ENCODE measurements around the gene HOXA1.

HOXA1 gene

GRCh38 chr7:27112361-27112760, 16.6 kb upstream of the HOXA1 start:
- TF ChIP-seq CTCF (IDR thresholded peaks at IDR 0.05; ENCODE audit: insufficient read depth, low read depth, low read length, missing control alignments) = no peak
- DNase-seq (ENCODE audit: low read depth) = no peak
- H3K4me3 ChIP-seq (ENCODE audit: low read length) = peak overlapping the region; percentile 51

- TF ChIP-seq CTCF (IDR thresholded peaks at IDR 0.05; ENCODE audit: insufficient read depth, low read depth, low read length, missing control alignments) = no peak
- no peak for DNase-seq (ENCODE audit: low read depth)
- no peak overlapping the region for H3K4me3 ChIP-seq (ENCODE audit: low read length)
These were observed 16.0 kb upstream of the HOXA1 start for GRCh38 chr7:27111751-27112277.

- TF ChIP-seq CTCF (IDR thresholded peaks at IDR 0.05; ENCODE audit: insufficient read depth, low read depth, low read length, missing control alignments) = no peak
- H3K4me3 ChIP-seq (ENCODE audit: low read length) = peak overlapping the region; percentile 41
- peak; percentile 53 for DNase-seq (ENCODE audit: low read depth)
These were observed 15.4 kb upstream of the HOXA1 start for GRCh38 chr7:27111042-27111750.

- DNase-seq (ENCODE audit: low read depth) = peak; percentile 50
- TF ChIP-seq CTCF (IDR thresholded peaks at IDR 0.05; ENCODE audit: insufficient read depth, low read depth, low read length, missing control alignments) = no peak
- peak overlapping the region; percentile 41 for H3K4me3 ChIP-seq (ENCODE audit: low read length)
These were observed 14.6 kb upstream of the HOXA1 start for GRCh38 chr7:27110186-27111031.

GRCh38 chr7:27109466-27110185, 13.8 kb upstream of the HOXA1 start:
- H3K4me3 ChIP-seq (ENCODE audit: low read length) = no peak overlapping the region
- no peak for DNase-seq (ENCODE audit: low read depth)

More at GRCh38 chr7:27109466-27110185, 13.8 kb upstream of the HOXA1 start:
- no peak for TF ChIP-seq CTCF (IDR thresholded peaks at IDR 0.05; ENCODE audit: insufficient read depth, low read depth, low read length, missing control alignments)

All from epithelial cell of esophagus (primary cell).